ENCODE measurements around the gene CARD19. TPM values are rescaled to one million over a fixed set of nuclear protein-coding genes. Genes with fewer than 3 reads are reported as not detected.

CARD19 gene
- total and polyA plus RNA-seq, 2 of the 8 experiments (the other 6 are each of a cell fraction or from before 2014, with no cell fraction given): 21.2 to 112 TPM

- TF ChIP-seq USF2 (IDR thresholded peaks at IDR 0.05; ENCODE audit: low read length) (no peak), SP4 (IDR thresholded peaks at IDR 0.05; ENCODE audit: low read length) (no peak), RFX5 (IDR thresholded peaks at IDR 0.05; ENCODE audit: borderline replicate concordance, low read depth, low read length) (no peak), CBX5 (IDR thresholded peaks at IDR 0.05; ENCODE audit: low read depth, low read length) (no peak), KDM1A (IDR thresholded peaks at IDR 0.05; ENCODE audit: borderline replicate concordance, low read length) (no peak), BACH1 (IDR thresholded peaks at IDR 0.05; ENCODE audit: low read length) (no peak), BRCA1 (IDR thresholded peaks at IDR 0.05; ENCODE audit: low read depth, low read length) (no peak), TEAD4 (IDR thresholded peaks at IDR 0.05; ENCODE audit: low read depth, low read length) (no peak)
Observed at GRCh38 chr9:93123561-93124283, 27.7 kb downstream of the CARD19 start (continued).

All from H1 (cell line).